Adrenal gland (tissue), 12 donors: ENCODE measurements around the gene TMEM132D. TPM values are rescaled to one million over a fixed set of nuclear protein-coding genes. Genes with fewer than 3 reads are reported as not detected.

Experiments used
- DNase-seq, 7 donors: peaks; one replicate each; pipeline ENCODE4 v3.0.0-alpha.2; 2019 to 2020
- H3K27ac ChIP-seq, 5 donors: fragments of 200-600 bp; sonication (generic) in 4 of 5; 1 replicate in 3 of 5; 2 replicates in 2 of 5; pipeline versions ENCODE4 v1.5.1 to v1.8.0; 2016 to 2020; ENCODE audit warnings: mild to moderate bottlenecking in 1 of 5
- H3K27me3 ChIP-seq: fragments of 200-600 bp; 2 replicates; pipeline ENCODE4 v1.8.0; 2021
- H3K36me3 ChIP-seq, 2 donors: fragments of 200-600 bp; replicated peaks in 1 of 2; 1 replicate in 1 of 2; 2 replicates in 1 of 2; pipeline versions ENCODE4 v1.5.1 to v1.8.0; 2018 to 2022
- H3K4me1 ChIP-seq, 2 donors: fragments of 200-600 bp; replicated peaks in 1 of 2; 1 replicate in 1 of 2; 2 replicates in 1 of 2; pipeline versions ENCODE4 v1.5.1 to v1.8.0; 2018 to 2021
- H3K4me3 ChIP-seq, 4 donors: fragments of 200-600 bp; sonication (generic) in 3 of 4; one replicate each; pipeline ENCODE4 v1.5.1; 2016 to 2018
- H3K9me3 ChIP-seq, 3 donors: fragments of 200-600 bp; sonication (generic) in 1 of 3; replicated peaks in 1 of 3; 1 replicate in 2 of 3; 2 replicates in 1 of 3; pipeline versions ENCODE4 v1.5.1 to v1.8.0; 2016 to 2021
- POLR2A ChIP-seq, 2 donors: fragments of 450-650 bp; IDR thresholded peaks; one replicate each; pipeline ENCODE4 v1.6.1; 2017; ENCODE audit warnings: antibody characterized with exemption in 2 of 2, mild to moderate bottlenecking in 2 of 2, moderate library complexity in 1 of 2
- WGBS, 4 donors: extraction: QIAGEN DNeasy Blood & Tissue Kit in 2 of 4; methylation state at CpG; one replicate each; pipeline versions ENCODE4 v1.1.5 to v1.1.7; 2013 to 2017; 5-methylcytosine and 5-hydroxymethylcytosine counted together
- intact Hi-C, 2 donors: fragments of 100-400 bp; cut with DNase I; formaldehyde crosslinking; loops; one replicate each; pipeline versions ENCODE4 v1.14.1 to v1.15.0; 2022 to 2023
- polyA plus RNA-seq, 3 donors: library from polyadenylated mRNA; stranded (reverse); fragments of 200-250 nt in 2 of 3; fragments of 350-450 nt in 1 of 3; fragmentation: Illumina TruSeq in 1 of 3; extraction: RNeasy Lipid Tissue Mini Kit (QIAGEN cat#74804) in 1 of 3; gene quantifications; one replicate each; pipeline ENCODE4 v1.2.3, GENCODE V29; 2013 to 2014
- total RNA-seq, 9 donors: library from RNA; depleted of rRNA in 4 of 9; stranded (reverse); fragments of >200 nt in 4 of 9; fragments of 120-200 nt in 1 of 9; fragmentation: NEBNext Ultra II Directional in 1 of 9; extraction: Animal tissue kit (Norgen Biotek cat#: 25700) in 1 of 9; gene quantifications; one replicate each; pipeline versions ENCODE4 v1.1.0 to v1.2.4, GENCODE V29; 2013 to 2023
- TF ChIP-seq, protein P1 (sequence below), 6 experiments: fragments of 450-650 bp in 4 of 6; fragments of 200-600 bp in 2 of 6; sonication (generic) in 1 of 6; IDR thresholded peaks; 1 replicate in 5 of 6; 2 replicates in 1 of 6; pipeline versions ENCODE4 v1.5.1 to v1.8.0; 2016 to 2021; ENCODE audit warnings: antibody characterized with exemption in 6 of 6, mild to moderate bottlenecking in 2 of 6, moderate library complexity in 1 of 6
- donor health status: healthy with polysubstance abuse.
- donor health status: Bipolar disorder and iron deficiency.
- donor health status: DM: yes; HTN: yes; CAD: no.
- donor health status: DM: no; HTN: no; CAD: no.
- donor health status: DM: no; HTN: no; CAD: no.
- donor health status: DM: yes; HTN: yes; CAD: no.

The TMEM132D gene
- total and polyA plus RNA-seq, 12 donors: 0.03 to 0.83 (median 0.35) TPM; not detected in 8

DNA sequence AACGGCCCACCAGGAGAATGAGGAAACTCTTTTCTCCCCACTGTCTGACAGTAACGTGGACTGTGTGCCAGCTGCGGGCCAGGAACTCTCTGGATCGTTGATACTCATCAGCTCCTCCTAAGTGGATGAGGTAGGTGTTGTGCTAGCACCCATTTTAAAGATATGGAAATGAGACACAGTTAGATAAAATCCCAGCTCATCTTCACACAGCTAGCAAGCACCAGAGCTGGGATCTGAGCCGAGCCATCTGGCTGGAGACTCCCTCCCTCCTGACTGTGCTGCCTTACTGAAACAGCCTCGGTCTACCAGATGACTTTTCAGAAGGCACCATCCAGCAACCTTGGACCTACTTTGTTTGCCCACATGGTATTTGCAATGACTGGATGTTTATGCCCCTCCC is 49.2 kb downstream of the TMEM132D start:
- H3K9me3 ChIP-seq: no peaks in the 10 kb centered on the region
- TF ChIP-seq, protein P1, sequence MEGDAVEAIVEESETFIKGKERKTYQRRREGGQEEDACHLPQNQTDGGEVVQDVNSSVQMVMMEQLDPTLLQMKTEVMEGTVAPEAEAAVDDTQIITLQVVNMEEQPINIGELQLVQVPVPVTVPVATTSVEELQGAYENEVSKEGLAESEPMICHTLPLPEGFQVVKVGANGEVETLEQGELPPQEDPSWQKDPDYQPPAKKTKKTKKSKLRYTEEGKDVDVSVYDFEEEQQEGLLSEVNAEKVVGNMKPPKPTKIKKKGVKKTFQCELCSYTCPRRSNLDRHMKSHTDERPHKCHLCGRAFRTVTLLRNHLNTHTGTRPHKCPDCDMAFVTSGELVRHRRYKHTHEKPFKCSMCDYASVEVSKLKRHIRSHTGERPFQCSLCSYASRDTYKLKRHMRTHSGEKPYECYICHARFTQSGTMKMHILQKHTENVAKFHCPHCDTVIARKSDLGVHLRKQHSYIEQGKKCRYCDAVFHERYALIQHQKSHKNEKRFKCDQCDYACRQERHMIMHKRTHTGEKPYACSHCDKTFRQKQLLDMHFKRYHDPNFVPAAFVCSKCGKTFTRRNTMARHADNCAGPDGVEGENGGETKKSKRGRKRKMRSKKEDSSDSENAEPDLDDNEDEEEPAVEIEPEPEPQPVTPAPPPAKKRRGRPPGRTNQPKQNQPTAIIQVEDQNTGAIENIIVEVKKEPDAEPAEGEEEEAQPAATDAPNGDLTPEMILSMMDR (IDR thresholded peaks at IDR 0.05): no peak
- TF ChIP-seq POLR2A (IDR thresholded peaks at IDR 0.05): no peak
- no peak overlapping the region for H3K27ac ChIP-seq
- no peaks in the 10 kb centered on the region for H3K4me1 ChIP-seq
- WGBS, 4 donors: 33 to 47% (median 40%) methylated on average over 6 of the region's 6 CpGs
- DNase-seq: no peak
- H3K4me3 ChIP-seq: no peak overlapping the region
- H3K36me3 ChIP-seq: no peaks in the 10 kb centered on the region
- intact Hi-C loops: no loop called here
- no peaks in the 10 kb centered on the region for H3K27me3 ChIP-seq

DNA sequence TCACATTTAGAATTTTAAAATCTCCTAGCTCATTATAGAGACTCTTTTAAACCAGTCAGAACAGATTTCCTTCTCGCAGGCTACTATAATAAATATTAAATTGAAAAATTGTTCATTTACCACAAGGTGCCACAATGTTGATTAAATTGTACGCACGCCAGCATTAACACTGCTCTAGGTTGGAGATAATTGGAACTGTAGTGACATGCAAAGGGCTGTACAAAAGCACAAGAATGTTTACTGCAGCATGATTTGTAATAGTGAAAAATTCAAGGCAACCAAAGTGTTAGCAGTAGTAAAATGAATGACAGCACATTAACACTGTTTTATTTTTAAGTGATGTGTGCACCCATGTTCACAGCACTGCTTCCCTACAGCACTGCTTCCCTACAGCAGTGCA is 52.5 kb downstream of the TMEM132D start:
- DNase-seq: no peak
- TF ChIP-seq, protein P1 (IDR thresholded peaks at IDR 0.05): no peak
- TF ChIP-seq POLR2A (IDR thresholded peaks at IDR 0.05): no peak
- Histone ChIP-seq H3K36me3 (no peaks in the 10 kb centered on the region), H3K4me1 (no peaks in the 10 kb centered on the region), H3K9me3 (no peaks in the 10 kb centered on the region), H3K4me3 (no peak overlapping the region), H3K27me3 (no peaks in the 10 kb centered on the region), H3K27ac (no peak overlapping the region)
- 83 to 88% (median 85%) methylated on average over 3 of the region's 3 CpGs for WGBS, 4 donors
- intact Hi-C loops: no loop called here

DNA sequence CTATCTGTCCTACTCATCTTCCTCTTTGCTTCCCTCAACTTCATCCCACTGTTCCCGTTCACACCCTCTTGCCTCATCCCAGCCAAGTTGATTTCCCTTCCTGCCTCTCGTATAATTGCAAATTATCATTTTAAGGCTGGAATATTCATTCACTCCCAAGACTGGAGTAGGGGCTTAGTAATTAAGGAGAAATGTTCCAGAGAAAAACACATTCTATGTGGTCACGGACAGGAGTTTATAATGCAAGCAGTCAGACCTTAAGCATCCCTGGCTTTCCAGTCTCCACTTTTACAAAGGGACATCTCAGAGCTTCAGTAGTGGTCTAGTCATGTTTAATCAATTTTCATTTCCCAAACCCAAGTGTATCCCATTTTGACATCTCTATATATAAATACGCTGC is 54.9 kb downstream of the TMEM132D start:
- Histone ChIP-seq H3K36me3 (no peaks in the 10 kb centered on the region), H3K27ac (no peak overlapping the region), H3K4me1 (no peaks in the 10 kb centered on the region), H3K27me3 (no peaks in the 10 kb centered on the region), H3K4me3 (no peak overlapping the region), H3K9me3 (no peaks in the 10 kb centered on the region)
- intact Hi-C loops: no loop called here
- no peak for DNase-seq
- TF ChIP-seq, protein P1 (IDR thresholded peaks at IDR 0.05): no peak
- 73 to 85% (median 80%) methylated on average over 4 of the region's 4 CpGs for WGBS, 4 donors

DNA sequence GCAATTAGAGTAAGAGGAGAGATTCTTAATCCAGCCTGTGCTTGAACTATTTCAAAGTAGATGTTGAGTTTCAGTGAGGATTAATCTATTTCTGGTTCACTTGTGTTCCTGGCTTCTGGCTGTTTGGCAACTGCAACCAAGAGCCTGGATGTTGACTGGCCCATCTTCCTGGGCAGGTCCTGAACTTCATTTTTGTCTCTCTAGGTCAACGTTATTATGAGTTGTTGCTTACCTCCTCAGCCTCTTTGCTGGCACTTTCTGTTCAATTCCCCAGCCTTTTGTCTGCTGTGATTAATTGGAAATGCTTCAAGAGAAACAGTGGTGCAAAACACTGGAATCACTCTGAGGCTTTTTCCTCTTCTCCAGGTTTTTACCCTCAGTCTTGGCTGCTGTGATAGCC is 56.8 kb downstream of the TMEM132D start:
- no peak for TF ChIP-seq POLR2A (IDR thresholded peaks at IDR 0.05)
- TF ChIP-seq, protein P1 (IDR thresholded peaks at IDR 0.05): no peak
- intact Hi-C loops: no loop called here
- WGBS, 4 donors: 29 to 50% (median 39%) methylated on average over 1 of the region's 1 CpG
- Histone ChIP-seq H3K27me3 (no peaks in the 10 kb centered on the region), H3K9me3 (no peaks in the 10 kb centered on the region), H3K27ac (no peak overlapping the region), H3K36me3 (no peaks in the 10 kb centered on the region), H3K4me1 (no peaks in the 10 kb centered on the region), H3K4me3 (no peak overlapping the region)
- DNase-seq: no peak
